H1 (cell line): ENCODE measurements around the gene LPGAT1. TPM values are rescaled to one million over a fixed set of nuclear protein-coding genes. Genes with fewer than 3 reads are reported as not detected.

ENCODE experiments used
- CTCF ChIA-PET: fragments of 300-600 bp; sonication (Branson Sonifier 250); formaldehyde crosslinking; loops from one replicate; lab custom pipeline; 2021; ENCODE audit not compliant: partially characterized antibody; lab: Charles Lee
- POLR2A ChIA-PET: fragments of 300-600 bp; sonication (Branson Sonifier 250); formaldehyde crosslinking; loops from one replicate; lab custom pipeline; 2021; ENCODE audit warnings: inconsistent platforms; ENCODE audit not compliant: partially characterized antibody; lab: Charles Lee
- DNase-seq, 2 experiments: peaks; one replicate each; pipeline versions ENCODE4 v3.0.0 to v3.0.0-alpha.2; 2010 to 2022; ENCODE audit warnings: low spot score in 2 of 2, low read depth in 1 of 2, mixed read lengths in 1 of 2
- FAIRE-seq: peaks from 2 replicates; lab custom pipeline; 2011; peaks lifted over from hg19 to GRCh38; lab: Jason Lieb, UNC
- H2AFZ ChIP-seq: 2 replicates; pipeline ENCODE4 v1.8.1; 2012; ENCODE audit warnings: low read length, inconsistent platforms
- H2AK5ac ChIP-seq: 2 replicates; pipeline ENCODE4 v1.6.1; 2013; ENCODE audit warnings: low read depth, low read length
- H2BK120ac ChIP-seq: replicated peaks from 2 replicates; pipeline ENCODE3; 2013; ENCODE audit warnings: low read depth, low read length, inconsistent platforms
- H2BK12ac ChIP-seq: 2 replicates; pipeline ENCODE4 v1.6.1; 2013; ENCODE audit warnings: low read depth, low read length
- H2BK15ac ChIP-seq: 2 replicates; pipeline ENCODE4 v1.6.1; 2013; ENCODE audit warnings: low read length
- H2BK20ac ChIP-seq: 2 replicates; pipeline ENCODE4 v1.6.1; 2013; ENCODE audit warnings: low read length
- H2BK5ac ChIP-seq: 2 replicates; pipeline ENCODE4 v1.6.1; 2013; ENCODE audit warnings: low read depth, low read length
- H3K14ac ChIP-seq: 2 replicates; pipeline ENCODE4 v1.6.1; 2013; ENCODE audit warnings: inconsistent platforms; ENCODE audit not compliant: insufficient read length
- H3K18ac ChIP-seq: 2 replicates; pipeline ENCODE4 v1.6.1; 2013; ENCODE audit warnings: low read length; ENCODE audit errors: extremely low read depth
- H3K23ac ChIP-seq: 2 replicates; pipeline ENCODE4 v1.6.1; 2013; ENCODE audit warnings: inconsistent platforms; ENCODE audit not compliant: insufficient read length
- H3K23me2 ChIP-seq: 2 replicates; pipeline ENCODE4 v1.6.1; 2013; ENCODE audit warnings: low read depth, low read length
- H3K27ac ChIP-seq: 2 replicates; pipeline ENCODE4 v1.6.1; 2011; ENCODE audit warnings: low read depth, low read length, inconsistent platforms
- H3K27me3 ChIP-seq, 4 experiments: replicated peaks in 1 of 4; 1 replicate in 1 of 4; 2 replicates in 3 of 4; pipeline versions ENCODE4 v1.6.1 to v1.8.1; 2011 to 2013; ENCODE audit warnings: low read length in 3 of 4, mild to moderate bottlenecking in 3 of 4, inconsistent platforms in 2 of 4, mixed read lengths in 2 of 4, moderate library complexity in 1 of 4; ENCODE audit not compliant: control insufficient read depth in 3 of 4, insufficient read depth in 3 of 4; ENCODE audit errors: extremely low read depth in 1 of 4
- H3K36me3 ChIP-seq, 4 experiments: 2 replicates each; pipeline versions ENCODE4 v1.6.1 to v1.8.1; 2011 to 2013; ENCODE audit warnings: mild to moderate bottlenecking in 4 of 4, low read length in 3 of 4, moderate library complexity in 2 of 4, control low read depth in 1 of 4, inconsistent platforms in 1 of 4; ENCODE audit not compliant: insufficient read depth in 4 of 4, control insufficient read depth in 2 of 4
- H3K4ac ChIP-seq: replicated peaks from 2 replicates; pipeline ENCODE3; 2013; ENCODE audit warnings: low read length, low read depth, mixed read lengths, inconsistent platforms; ENCODE audit not compliant: insufficient read length
- H3K4me1 ChIP-seq, 4 experiments: replicated peaks in 1 of 4; 1 replicate in 1 of 4; 2 replicates in 3 of 4; pipeline versions ENCODE4 v1.6.1 to v1.8.1; 2011 to 2013; ENCODE audit warnings: low read length in 3 of 4, inconsistent platforms in 2 of 4, mixed read lengths in 1 of 4; ENCODE audit not compliant: insufficient read depth in 4 of 4, control insufficient read depth in 3 of 4
- H3K4me2 ChIP-seq, 2 experiments: 2 replicates each; pipeline versions ENCODE4 v1.6.1 to v1.8.1; 2011 to 2013; ENCODE audit warnings: low read depth in 2 of 2, low read length in 2 of 2, control low read depth in 1 of 2, inconsistent platforms in 1 of 2, mild to moderate bottlenecking in 1 of 2; ENCODE audit not compliant: insufficient read depth in 1 of 2
- H3K4me3 ChIP-seq, 4 experiments: fragments of 200-600, 300-600 bp in 1 of 4; sonication (generic), shearing (Covaris generic), sonication (Bioruptor Twin) in 1 of 4; 2 replicates each; pipeline versions ENCODE4 v1.5.1 to v1.8.1; 2011 to 2016; ENCODE audit warnings: low read length in 4 of 4, low read depth in 3 of 4, control low read depth in 2 of 4, inconsistent platforms in 2 of 4, mild to moderate bottlenecking in 2 of 4, mixed read lengths in 1 of 4, moderate library complexity in 1 of 4; ENCODE audit not compliant: insufficient read depth in 2 of 4; ENCODE audit errors: extremely low read depth in 1 of 4
- H3K56ac ChIP-seq: replicated peaks from 2 replicates; pipeline ENCODE3; 2013; ENCODE audit warnings: low read depth, mild to moderate bottlenecking, mixed read lengths, low read length, inconsistent platforms; ENCODE audit not compliant: insufficient read length
- H3K79me1 ChIP-seq: 2 replicates; pipeline ENCODE4 v1.6.1; 2013; ENCODE audit warnings: low read depth, low read length, control low read depth
- H3K79me2 ChIP-seq, 2 experiments: 2 replicates each; pipeline versions ENCODE4 v1.6.1 to v1.8.1; 2012 to 2013; ENCODE audit warnings: low read length in 2 of 2, mild to moderate bottlenecking in 2 of 2, inconsistent platforms in 1 of 2; ENCODE audit not compliant: insufficient read depth in 2 of 2, control insufficient read depth in 1 of 2
- H3K9ac ChIP-seq, 4 experiments: replicated peaks in 1 of 4; 1 replicate in 1 of 4; 2 replicates in 3 of 4; pipeline versions ENCODE4 v1.6.1 to v1.8.1; 2011 to 2013; ENCODE audit warnings: low read depth in 3 of 4, low read length in 3 of 4, control low read depth in 2 of 4, mild to moderate bottlenecking in 2 of 4, moderate library complexity in 2 of 4, inconsistent platforms in 1 of 4; ENCODE audit errors: extremely low read depth in 1 of 4
- H3K9me3 ChIP-seq, 2 experiments: 2 replicates each; pipeline versions ENCODE4 v1.6.1 to v1.8.1; 2012 to 2013; ENCODE audit warnings: mild to moderate bottlenecking in 2 of 2, moderate library complexity in 2 of 2, control low read depth in 1 of 2, inconsistent platforms in 1 of 2, low read depth in 1 of 2, low read length in 1 of 2, mixed read lengths in 1 of 2; ENCODE audit not compliant: insufficient read depth in 2 of 2
- H4K20me1 ChIP-seq, 2 experiments: replicated peaks in 1 of 2; 2 replicates each; pipeline versions ENCODE3 to v1.8.1; 2011 to 2013; ENCODE audit warnings: inconsistent platforms in 2 of 2, low read length in 2 of 2, mild to moderate bottlenecking in 1 of 2; ENCODE audit not compliant: insufficient read depth in 2 of 2, control insufficient read depth in 1 of 2
- H4K5ac ChIP-seq: 2 replicates; pipeline ENCODE4 v1.6.1; 2013; ENCODE audit warnings: low read length, low read depth, mixed read lengths, inconsistent platforms; ENCODE audit not compliant: insufficient read length
- H4K8ac ChIP-seq: 2 replicates; pipeline ENCODE4 v1.8.0; 2013; ENCODE audit warnings: mild to moderate bottlenecking, moderate library complexity, low read length, inconsistent platforms; ENCODE audit not compliant: insufficient read depth; ENCODE audit errors: extremely low read depth
- H4K91ac ChIP-seq: replicated peaks from 2 replicates; pipeline ENCODE3; 2013; ENCODE audit warnings: low read length, mixed read lengths, inconsistent platforms; ENCODE audit not compliant: insufficient read length
- CBX5 ChIP-seq: fragments of 300-800, 300-1000 bp; sonication (generic); IDR thresholded peaks from 2 replicates; pipeline ENCODE4 v1.7.1; 2016; ENCODE audit warnings: antibody characterized with exemption, low read length, low read depth
- CEBPB ChIP-seq: IDR thresholded peaks from 2 replicates; pipeline ENCODE4 v1.6.1; 2012; ENCODE audit warnings: low read depth, low read length
- CHD2 ChIP-seq: IDR thresholded peaks from 2 replicates; pipeline ENCODE4 v1.6.1; 2012; ENCODE audit warnings: low read length, improper control_type of control experiment
- HDAC6 ChIP-seq: IDR thresholded peaks from one replicate; pipeline ENCODE4 v1.7.1; 2012; ENCODE audit warnings: low read depth, mild to moderate bottlenecking, inconsistent platforms, low read length, moderate library complexity
- KDM5A ChIP-seq: fragments of 200-600 bp; IDR thresholded peaks from 2 replicates; pipeline ENCODE4 v1.7.1; 2012; ENCODE audit warnings: mild to moderate bottlenecking, low read length, inconsistent platforms, mixed read lengths
- POLR2A ChIP-seq, 2 experiments: IDR thresholded peaks; 1 replicate in 1 of 2; 2 replicates in 1 of 2; pipeline ENCODE4 v1.6.1; 2011; ENCODE audit warnings: low read depth in 2 of 2, low read length in 2 of 2, mild to moderate bottlenecking in 2 of 2; ENCODE audit errors: control extremely low read depth in 1 of 2
- TAF7 ChIP-seq: optimal IDR thresholded peaks from 2 replicates; pipeline ENCODE3; 2011; ENCODE audit warnings: low read depth, mild to moderate bottlenecking, inconsistent platforms, low read length, moderate library complexity, borderline replicate concordance
- TCF12 ChIP-seq: IDR thresholded peaks from 2 replicates; pipeline ENCODE4 v1.6.1; 2011; ENCODE audit warnings: low read depth, mild to moderate bottlenecking, low read length
- WGBS, 2 experiments: shearing (Covaris generic) in 1 of 2; methylation state at CpG; one replicate each; pipeline versions ENCODE4 v1.1.6 to v1.1.7; 2013 to 2015; ENCODE audit warnings: low lambda C conversion rate in 2 of 2, mixed read lengths in 2 of 2, inconsistent platforms in 1 of 2, low coverage in 1 of 2, missing lambda C conversion rate in 1 of 2; ENCODE audit not compliant: insufficient replicate concordance in 2 of 2, insufficient coverage in 1 of 2, insufficient read length in 1 of 2; ENCODE audit errors: extremely low coverage in 1 of 2, missing lambda C conversion rate in 1 of 2; 5-methylcytosine and 5-hydroxymethylcytosine counted together
- polyA plus RNA-seq, 7 experiments: library from polyadenylated mRNA; depleted of rRNA in 3 of 7; stranded (reverse) in 5 of 7; unstranded in 2 of 7; fragments of >200 nt in 5 of 7; fragments of 200-250 nt in 2 of 7; gene quantifications; 1 replicate in 5 of 7; 2 replicates in 1 of 7; 4 replicates in 1 of 7; pipeline versions ENCODE4 v1.2.1 to v1.2.3, GENCODE V29; 2011 to 2013; ENCODE audit warnings: missing spikeins in 2 of 7, mixed read lengths in 2 of 7
- total RNA-seq: library from RNA; stranded (reverse); fragmentation: NEBNext Ultra II Directional; extraction: Animal tissue kit (Norgen Biotek cat#: 25700); gene quantifications from 2 replicates; pipeline ENCODE4 v1.2.1, GENCODE V29; 2021

LPGAT1 gene
- total and polyA plus RNA-seq, 2 of the 8 experiments (the other 6 are each of a cell fraction or from before 2014, with no cell fraction given): 2.3 to 13.5 TPM

- Histone ChIP-seq H2BK12ac (no peak overlapping the region), H3K27me3 (no peaks in the 10 kb centered on the region), H4K91ac (no peak overlapping the region), H3K4me1 (no peaks in the 10 kb centered on the region), H3K79me2 (no peaks in the 10 kb centered on the region), H3K9ac (no peak overlapping the region), H2BK120ac (no peak overlapping the region), H4K8ac (no peak overlapping the region), H3K27ac (no peak overlapping the region), H4K20me1 (no peaks in the 10 kb centered on the region), H3K79me1 (no peaks in the 10 kb centered on the region), H3K4me2 (no peak overlapping the region), H3K23ac (no peak overlapping the region), H3K14ac (no peak overlapping the region), H3K36me3 (no peaks in the 10 kb centered on the region), H3K23me2 (no peaks in the 10 kb centered on the region; the same call in 1 of the 2 replicates), H3K4ac (no peak overlapping the region), H2AK5ac (no peak overlapping the region), H3K56ac (no peak overlapping the region), H3K18ac (no peak overlapping the region), H3K4me3 (no peak overlapping the region), H2AFZ (no peak overlapping the region), H2BK20ac (no peak overlapping the region), H2BK5ac (no peak overlapping the region), H3K9me3 (no peaks in the 10 kb centered on the region), H2BK15ac (no peak overlapping the region), H4K5ac (no peak overlapping the region)
- POLR2A ChIA-PET: no interaction called here
- TF ChIP-seq CHD2: no peak
- no peak for TF ChIP-seq POLR2A (IDR thresholded peaks at IDR 0.05; ENCODE audit: control extremely low read depth in 1 of 2, low read depth in 2 of 2, low read length in 2 of 2)
- TF ChIP-seq HDAC6: no peak
- no peak for TF ChIP-seq TCF12
- no peak for TF ChIP-seq KDM5A
- TF ChIP-seq TAF7: no peak
- no peak for TF ChIP-seq CEBPB
- no peak for TF ChIP-seq CBX5
- DNase-seq (no peak), FAIRE-seq (no peak)
- CTCF ChIA-PET: interaction anchor here (0.5 to 6.4 kb wide), 7 partner anchors 9 to 87 kb away, joined by 3 to 43 read pairs (median 4); no protein-coding TSS in a partner anchor
- 92% methylated on average over 5 of the region's 5 CpGs; no CpG with 5 or more reads in 1 of the 2 experiments for WGBS, 2 experiments
Observed at GRCh38 chr1:211723273-211723672, 107.3 kb downstream of the LPGAT1 start.
